PFSK-1 (cell line): ENCODE measurements around the gene MARCHF2.

ENCODE experiments used
- FOXP2 ChIP-seq: optimal IDR thresholded peaks from 2 replicates; pipeline ENCODE3; 2011; ENCODE audit warnings: borderline replicate concordance, control low read depth, inconsistent platforms; ENCODE audit not compliant: insufficient read depth; ENCODE audit errors: extremely low read length, extremely low read depth
- POLR2AphosphoS5 ChIP-seq: IDR thresholded peaks from 2 replicates; pipeline ENCODE4 v1.6.1; 2012; ENCODE audit warnings: low read depth, mild to moderate bottlenecking, control low read depth, low read length, moderate library complexity
- SIN3A ChIP-seq: IDR thresholded peaks from 2 replicates; pipeline ENCODE4 v1.6.1; 2012; ENCODE audit warnings: mild to moderate bottlenecking, low read length, moderate library complexity, borderline replicate concordance; ENCODE audit not compliant: insufficient read depth
- TAF1 ChIP-seq: IDR thresholded peaks from 2 replicates; pipeline ENCODE4 v1.6.1; 2012; ENCODE audit warnings: low read length, control low read depth, borderline replicate concordance; ENCODE audit not compliant: insufficient read depth
- TF ChIP-seq, protein P1 (sequence below), 2 experiments: IDR thresholded peaks; 2 replicates each; pipeline versions ENCODE4 v1.6.1 to v1.8.0; 2011 to 2012; ENCODE audit warnings: low read depth in 2 of 2, low read length in 2 of 2, control low read depth in 1 of 2, inconsistent platforms in 1 of 2, mild to moderate bottlenecking in 1 of 2, moderate library complexity in 1 of 2; ENCODE audit not compliant: insufficient read depth in 1 of 2

DNA sequence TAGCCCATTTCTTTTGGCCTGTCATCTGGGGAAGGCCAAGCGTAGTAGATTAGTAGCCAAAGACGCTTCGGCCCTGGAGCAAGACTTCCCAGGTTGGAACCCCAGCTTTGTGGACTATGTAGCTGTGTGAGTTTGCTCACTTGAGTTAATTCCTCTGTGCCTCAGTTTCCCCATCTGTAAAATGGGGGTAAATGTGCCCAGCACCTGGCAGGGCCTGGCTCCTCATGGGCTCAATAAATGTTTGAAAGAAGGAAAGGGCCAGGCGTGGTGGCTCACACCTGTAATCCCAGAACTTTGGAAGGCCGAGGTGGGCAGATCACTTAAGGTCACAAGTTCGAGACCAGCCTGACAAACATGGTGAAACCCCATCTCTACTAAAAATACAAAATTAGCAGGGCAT is 16.7 kb downstream of the MARCHF2 start:
- TF ChIP-seq POLR2AphosphoS5 (no peak), SIN3A (no peak), TAF1 (no peak), FOXP2 (no peak)
- TF ChIP-seq, protein P1, sequence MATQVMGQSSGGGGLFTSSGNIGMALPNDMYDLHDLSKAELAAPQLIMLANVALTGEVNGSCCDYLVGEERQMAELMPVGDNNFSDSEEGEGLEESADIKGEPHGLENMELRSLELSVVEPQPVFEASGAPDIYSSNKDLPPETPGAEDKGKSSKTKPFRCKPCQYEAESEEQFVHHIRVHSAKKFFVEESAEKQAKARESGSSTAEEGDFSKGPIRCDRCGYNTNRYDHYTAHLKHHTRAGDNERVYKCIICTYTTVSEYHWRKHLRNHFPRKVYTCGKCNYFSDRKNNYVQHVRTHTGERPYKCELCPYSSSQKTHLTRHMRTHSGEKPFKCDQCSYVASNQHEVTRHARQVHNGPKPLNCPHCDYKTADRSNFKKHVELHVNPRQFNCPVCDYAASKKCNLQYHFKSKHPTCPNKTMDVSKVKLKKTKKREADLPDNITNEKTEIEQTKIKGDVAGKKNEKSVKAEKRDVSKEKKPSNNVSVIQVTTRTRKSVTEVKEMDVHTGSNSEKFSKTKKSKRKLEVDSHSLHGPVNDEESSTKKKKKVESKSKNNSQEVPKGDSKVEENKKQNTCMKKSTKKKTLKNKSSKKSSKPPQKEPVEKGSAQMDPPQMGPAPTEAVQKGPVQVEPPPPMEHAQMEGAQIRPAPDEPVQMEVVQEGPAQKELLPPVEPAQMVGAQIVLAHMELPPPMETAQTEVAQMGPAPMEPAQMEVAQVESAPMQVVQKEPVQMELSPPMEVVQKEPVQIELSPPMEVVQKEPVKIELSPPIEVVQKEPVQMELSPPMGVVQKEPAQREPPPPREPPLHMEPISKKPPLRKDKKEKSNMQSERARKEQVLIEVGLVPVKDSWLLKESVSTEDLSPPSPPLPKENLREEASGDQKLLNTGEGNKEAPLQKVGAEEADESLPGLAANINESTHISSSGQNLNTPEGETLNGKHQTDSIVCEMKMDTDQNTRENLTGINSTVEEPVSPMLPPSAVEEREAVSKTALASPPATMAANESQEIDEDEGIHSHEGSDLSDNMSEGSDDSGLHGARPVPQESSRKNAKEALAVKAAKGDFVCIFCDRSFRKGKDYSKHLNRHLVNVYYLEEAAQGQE (IDR thresholded peaks at IDR 0.05; ENCODE audit: insufficient read depth in 1 of 2, low read depth in 2 of 2, low read length in 2 of 2) = no peak
